Astrocyte of the spinal cord (primary cell): ENCODE results near the gene CHRNA4.

Source experiments
- DNase-seq: peaks from one replicate; pipeline ENCODE4 v3.0.0; 2011; ENCODE audit warnings: low read depth, low spot score
- H3K4me3 ChIP-seq: 2 replicates; pipeline ENCODE4 v1.5.1; 2011; ENCODE audit warnings: low read depth, mild to moderate bottlenecking, low read length, moderate library complexity
- CTCF ChIP-seq: IDR thresholded peaks from 2 replicates; pipeline ENCODE4 v1.5.1; 2012; ENCODE audit warnings: low read depth, mild to moderate bottlenecking, low read length, inconsistent platforms
- in situ Hi-C: cut with HindIII; loops from 2 replicates; pipeline ENCODE4 v1.10.0; 2017; ENCODE audit warnings: low sequenced_read_pairs

Gene CHRNA4

DNA sequence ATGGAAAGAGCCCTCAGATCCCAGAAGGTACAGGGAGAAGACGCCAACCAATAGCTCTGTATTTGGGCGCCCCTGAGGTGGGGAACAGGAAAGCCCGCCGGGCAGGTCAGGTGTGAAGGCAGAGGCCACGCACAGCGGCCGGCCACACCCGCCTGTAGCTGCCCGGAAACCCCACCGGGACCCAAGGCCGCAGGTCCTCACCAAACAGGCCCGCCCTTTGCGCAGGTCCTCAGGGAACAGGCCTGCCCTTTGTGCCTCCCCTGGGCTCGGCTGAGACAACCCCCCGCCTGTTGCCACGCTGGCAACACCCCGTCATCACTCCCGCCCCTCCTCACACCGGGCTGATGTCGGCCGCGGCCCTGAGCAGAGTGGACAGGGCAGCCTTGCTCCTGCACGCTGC, 44.9 kb upstream of the CHRNA4 start:
- DNase-seq, result no peak
- H3K4me3 ChIP-seq, result no peak overlapping the region
- no peak for TF ChIP-seq CTCF
- in situ Hi-C loops, result no loop called here

DNA sequence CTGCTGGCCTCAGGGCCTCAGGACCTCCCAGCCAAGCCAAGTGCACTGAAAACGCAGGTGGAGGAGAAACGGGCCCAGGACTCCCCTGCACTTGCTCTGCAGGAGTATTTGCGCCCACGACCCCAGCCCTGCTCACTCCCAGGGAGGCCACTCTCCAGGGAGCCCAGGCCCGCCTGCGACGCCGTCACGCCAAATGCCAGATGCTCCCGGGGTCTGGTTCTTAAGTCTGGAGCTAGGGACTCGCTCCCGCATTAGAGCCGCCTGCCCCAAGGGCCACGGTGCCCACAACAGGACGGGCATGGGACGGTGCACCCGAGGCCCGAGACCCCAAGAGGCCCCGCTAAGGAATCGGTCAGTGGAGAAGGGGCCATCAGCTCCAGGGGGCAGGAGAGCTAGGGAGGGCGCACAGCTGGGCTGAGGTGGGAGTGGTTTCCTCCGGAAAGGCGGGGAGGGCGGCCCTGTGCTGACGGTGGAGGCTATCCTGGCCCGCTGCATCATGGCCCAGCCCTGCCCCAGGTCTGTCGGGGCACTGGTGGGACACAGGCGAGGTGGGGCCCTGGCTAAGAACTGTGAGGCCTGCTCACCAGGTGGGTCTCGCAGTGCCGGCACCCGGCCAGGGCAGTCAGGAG, 44.1 kb upstream of the CHRNA4 start:
- no peak for TF ChIP-seq CTCF
- in situ Hi-C loops, result no loop called here
- H3K4me3 ChIP-seq, result no peak overlapping the region
- no peak for DNase-seq

DNA sequence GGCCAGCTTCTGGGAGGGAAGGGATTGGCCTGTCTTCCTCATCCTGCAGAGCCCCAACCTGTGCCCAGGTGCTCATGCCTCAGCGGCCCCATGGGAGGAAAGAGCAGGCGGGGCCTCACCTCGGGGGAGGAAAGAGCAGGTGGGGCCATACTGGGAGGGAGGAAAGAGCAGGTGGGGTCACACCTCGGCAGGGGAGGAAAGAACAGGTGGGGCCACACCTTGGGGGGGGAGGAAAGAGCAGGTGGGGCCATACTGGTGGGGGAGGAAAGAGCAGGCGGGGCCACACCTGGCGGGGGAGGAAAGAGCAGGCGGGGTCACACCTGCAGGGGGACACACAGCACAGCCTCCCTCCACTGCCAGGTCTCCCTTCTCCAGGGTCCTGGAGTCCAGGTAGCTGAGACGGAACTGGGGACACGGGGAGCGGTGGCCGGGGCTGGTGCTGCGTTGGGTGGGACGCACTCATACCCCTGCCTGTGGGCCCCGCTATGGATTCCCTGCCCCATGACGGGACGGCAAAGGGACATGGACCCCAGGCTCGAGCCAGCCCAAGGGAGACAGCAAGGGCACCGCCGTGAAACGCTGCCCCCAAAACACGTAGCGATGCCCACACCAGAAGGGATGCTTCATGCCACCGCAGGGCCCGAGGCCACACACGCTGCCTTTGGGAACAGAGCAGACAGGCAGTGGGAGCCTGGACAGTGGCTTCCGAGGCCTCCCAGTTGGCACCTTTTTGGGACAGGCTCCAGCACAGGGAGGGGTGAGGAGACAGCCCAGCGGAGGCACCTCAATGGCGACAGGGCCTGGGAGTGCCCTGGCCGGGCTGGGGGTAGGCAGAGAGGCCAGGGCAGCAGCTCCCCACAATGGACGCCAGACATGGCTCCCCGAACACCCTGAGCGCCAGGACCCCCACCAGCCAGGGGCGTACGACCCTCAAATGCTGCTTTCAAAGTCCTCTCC, 43.3 kb upstream of the CHRNA4 start:
- H3K4me3 ChIP-seq, result no peak overlapping the region
- TF ChIP-seq CTCF, result no peak
- in situ Hi-C loops, result no loop called here
- no peak for DNase-seq

GRCh38 chr20:63403403-63404105, 42.4 kb upstream of the CHRNA4 start:
- no peak for DNase-seq

GRCh38 chr20:63402860-63403220, 41.7 kb upstream of the CHRNA4 start:
- no peak for TF ChIP-seq CTCF
- DNase-seq, result no peak
- in situ Hi-C loops, result no loop called here
- H3K4me3 ChIP-seq, result no peak overlapping the region

More at GRCh38 chr20:63403403-63404105, 42.4 kb upstream of the CHRNA4 start:
- in situ Hi-C loops, result no loop called here
- H3K4me3 ChIP-seq, result no peak overlapping the region
- TF ChIP-seq CTCF, result no peak

DNA sequence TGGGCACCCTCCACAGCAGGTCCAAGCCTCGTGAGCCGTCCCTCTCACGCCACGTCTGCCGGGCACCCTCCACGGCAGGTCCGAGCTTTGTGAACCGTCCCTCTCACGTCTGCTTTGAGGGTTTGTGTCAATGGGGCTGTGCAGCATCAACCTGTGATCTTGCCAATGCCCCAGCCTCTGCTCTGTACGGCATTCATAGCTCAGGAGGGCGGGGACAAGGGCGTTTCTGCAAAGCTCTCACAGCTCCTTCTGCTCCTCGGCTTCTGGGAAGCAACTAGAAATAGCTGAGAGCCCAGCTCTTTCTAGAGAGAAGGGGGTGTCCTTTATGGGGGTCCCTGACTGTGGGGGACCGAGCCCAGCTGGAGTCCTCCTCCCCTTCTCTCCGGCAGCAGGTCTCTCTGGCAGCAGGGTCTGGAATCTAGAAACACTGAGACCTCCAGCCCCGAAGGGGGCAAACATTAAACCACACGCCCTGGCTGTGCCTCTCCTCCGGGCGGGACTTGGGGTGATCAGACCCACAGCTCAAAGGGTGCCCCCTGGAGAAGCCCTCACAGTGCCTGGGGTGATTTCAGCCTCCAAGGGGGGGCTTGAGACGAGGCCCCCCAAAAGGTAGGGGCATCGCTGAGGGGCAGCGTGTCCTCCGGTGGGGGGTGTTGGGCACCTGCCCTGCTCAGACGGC, 41.2 kb upstream of the CHRNA4 start:
- H3K4me3 ChIP-seq, result no peak overlapping the region
- no peak for DNase-seq
- in situ Hi-C loops, result no loop called here
- no peak for TF ChIP-seq CTCF
